Tibial nerve (tissue), 3 donors: Measurements from ENCODE around the gene GMIP.

Experiments
- POLR2A ChIP-seq, 2 donors: fragments of 450-650 bp; IDR thresholded peaks; one replicate each; pipeline ENCODE4 v1.6.1; 2017; ENCODE audit warnings: antibody characterized with exemption in 2 of 2, mild to moderate bottlenecking in 2 of 2, moderate library complexity in 2 of 2
- TF ChIP-seq, protein P1 (sequence below), 5 experiments: fragments of 200-600 bp in 3 of 5; fragments of 450-650 bp in 2 of 5; sonication (generic) in 3 of 5; IDR thresholded peaks; one replicate each; pipeline ENCODE4 v1.5.1; 2016 to 2019; ENCODE audit warnings: antibody characterized with exemption in 5 of 5, mild to moderate bottlenecking in 3 of 5, moderate library complexity in 2 of 5

GRCh38 chr19:19613506-19613905 lies 30.0 kb downstream of the GMIP start:
- TF ChIP-seq POLR2A (IDR thresholded peaks at IDR 0.05) = no peak
- TF ChIP-seq, protein P1, sequence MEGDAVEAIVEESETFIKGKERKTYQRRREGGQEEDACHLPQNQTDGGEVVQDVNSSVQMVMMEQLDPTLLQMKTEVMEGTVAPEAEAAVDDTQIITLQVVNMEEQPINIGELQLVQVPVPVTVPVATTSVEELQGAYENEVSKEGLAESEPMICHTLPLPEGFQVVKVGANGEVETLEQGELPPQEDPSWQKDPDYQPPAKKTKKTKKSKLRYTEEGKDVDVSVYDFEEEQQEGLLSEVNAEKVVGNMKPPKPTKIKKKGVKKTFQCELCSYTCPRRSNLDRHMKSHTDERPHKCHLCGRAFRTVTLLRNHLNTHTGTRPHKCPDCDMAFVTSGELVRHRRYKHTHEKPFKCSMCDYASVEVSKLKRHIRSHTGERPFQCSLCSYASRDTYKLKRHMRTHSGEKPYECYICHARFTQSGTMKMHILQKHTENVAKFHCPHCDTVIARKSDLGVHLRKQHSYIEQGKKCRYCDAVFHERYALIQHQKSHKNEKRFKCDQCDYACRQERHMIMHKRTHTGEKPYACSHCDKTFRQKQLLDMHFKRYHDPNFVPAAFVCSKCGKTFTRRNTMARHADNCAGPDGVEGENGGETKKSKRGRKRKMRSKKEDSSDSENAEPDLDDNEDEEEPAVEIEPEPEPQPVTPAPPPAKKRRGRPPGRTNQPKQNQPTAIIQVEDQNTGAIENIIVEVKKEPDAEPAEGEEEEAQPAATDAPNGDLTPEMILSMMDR (IDR thresholded peaks at IDR 0.05) = no peak
